Breast epithelium (tissue), 3 donors: ENCODE measurements around the gene WFIKKN2.

ENCODE experiments used
- POLR2A ChIP-seq: fragments of 450-650 bp; IDR thresholded peaks from one replicate; pipeline ENCODE4 v1.6.1; 2016; ENCODE audit warnings: antibody characterized with exemption, mild to moderate bottlenecking, moderate library complexity
- POLR2AphosphoS5 ChIP-seq, 3 donors: sonication (generic); formaldehyde crosslinking; IDR thresholded peaks; one replicate each; pipeline ENCODE4 v1.6.1; 2017; ENCODE audit warnings: antibody characterized with exemption in 3 of 3
- TF ChIP-seq, protein P1 (sequence below), 3 donors: fragments of 450-650 bp; IDR thresholded peaks; one replicate each; pipeline ENCODE4 v1.5.1; 2016 to 2017; ENCODE audit warnings: antibody characterized with exemption in 3 of 3, mild to moderate bottlenecking in 3 of 3, moderate library complexity in 3 of 3

DNA sequence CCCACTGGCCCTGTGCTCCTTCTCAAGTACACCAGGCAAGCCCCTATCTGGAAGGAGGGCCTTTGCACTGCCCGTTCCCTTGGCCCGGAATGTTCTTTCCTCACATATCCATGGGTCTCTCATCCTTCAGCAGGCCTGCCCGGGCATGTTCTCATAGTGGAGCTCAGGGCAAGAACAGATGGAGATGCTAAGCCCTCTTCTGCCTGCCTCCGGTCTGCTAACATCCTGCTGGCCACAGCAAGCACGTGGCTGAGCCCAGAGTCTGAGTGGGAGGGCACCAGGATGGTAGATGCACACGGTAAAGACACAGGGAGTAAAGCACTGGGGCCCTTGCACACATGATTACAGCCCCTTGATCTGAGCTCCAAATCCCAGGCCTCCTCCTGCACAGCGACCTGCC, 48.3 kb upstream of the WFIKKN2 start:
- TF ChIP-seq, protein P1, sequence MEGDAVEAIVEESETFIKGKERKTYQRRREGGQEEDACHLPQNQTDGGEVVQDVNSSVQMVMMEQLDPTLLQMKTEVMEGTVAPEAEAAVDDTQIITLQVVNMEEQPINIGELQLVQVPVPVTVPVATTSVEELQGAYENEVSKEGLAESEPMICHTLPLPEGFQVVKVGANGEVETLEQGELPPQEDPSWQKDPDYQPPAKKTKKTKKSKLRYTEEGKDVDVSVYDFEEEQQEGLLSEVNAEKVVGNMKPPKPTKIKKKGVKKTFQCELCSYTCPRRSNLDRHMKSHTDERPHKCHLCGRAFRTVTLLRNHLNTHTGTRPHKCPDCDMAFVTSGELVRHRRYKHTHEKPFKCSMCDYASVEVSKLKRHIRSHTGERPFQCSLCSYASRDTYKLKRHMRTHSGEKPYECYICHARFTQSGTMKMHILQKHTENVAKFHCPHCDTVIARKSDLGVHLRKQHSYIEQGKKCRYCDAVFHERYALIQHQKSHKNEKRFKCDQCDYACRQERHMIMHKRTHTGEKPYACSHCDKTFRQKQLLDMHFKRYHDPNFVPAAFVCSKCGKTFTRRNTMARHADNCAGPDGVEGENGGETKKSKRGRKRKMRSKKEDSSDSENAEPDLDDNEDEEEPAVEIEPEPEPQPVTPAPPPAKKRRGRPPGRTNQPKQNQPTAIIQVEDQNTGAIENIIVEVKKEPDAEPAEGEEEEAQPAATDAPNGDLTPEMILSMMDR (IDR thresholded peaks at IDR 0.05), result no peak
- no peak for TF ChIP-seq POLR2AphosphoS5 (IDR thresholded peaks at IDR 0.05)
- TF ChIP-seq POLR2A, result no peak
